Measurements from ENCODE around the gene PPIH.

Gene PPIH

DNA sequence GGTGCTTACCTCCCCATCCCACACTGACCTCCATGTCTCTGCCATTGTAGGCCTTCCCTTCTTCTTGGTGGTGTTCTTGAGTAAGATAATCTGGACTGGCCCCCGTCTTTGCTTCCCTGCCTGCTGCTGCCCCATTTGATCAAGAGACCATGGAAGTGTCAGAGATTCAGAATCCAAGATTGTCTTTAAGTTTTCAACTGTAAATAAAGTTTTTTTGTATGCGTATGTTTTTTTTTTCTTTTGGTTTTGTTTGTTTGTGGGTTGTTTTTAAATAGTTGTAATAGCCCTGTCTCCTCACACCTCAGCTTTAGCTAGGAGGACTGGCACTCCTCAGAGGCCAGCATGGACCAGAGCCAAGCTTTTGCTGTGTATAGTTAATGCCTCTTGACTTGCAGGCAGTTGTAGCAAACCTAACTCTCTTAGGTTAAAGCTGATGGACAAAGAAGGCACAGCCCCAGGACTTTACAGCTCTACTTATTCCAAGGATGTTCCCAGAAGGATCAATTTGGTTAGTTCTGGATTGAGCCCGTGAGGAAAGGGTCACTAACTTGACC lies 18.4 kb downstream of the PPIH start:
- Histone ChIP-seq H2AFZ (ENCODE audit: low read length) (no peak overlapping the region), H3K9me2 (ENCODE audit: low read depth, low read length) (no peaks in the 10 kb centered on the region), H3K36me3 (ENCODE audit: insufficient read depth, low read length) (peaks cover 45% of the 10 kb centered on the region), H3K27me3 (ENCODE audit: insufficient read depth, low read length) (no peaks in the 10 kb centered on the region), H3K27ac (ENCODE audit: low read depth, low read length, poor library complexity, severe bottlenecking) (no peak overlapping the region), H3K9me3 (ENCODE audit: low read length) (no peaks in the 10 kb centered on the region), H3F3A (ENCODE audit: insufficient read depth, low read length) (0 out of 2 replicates have a peak, but pooled peaks cover 8% of the 10 kb centered on the region), H3K4me3 (ENCODE audit: low read depth, low read length, poor library complexity, severe bottlenecking) (no peak overlapping the region), H4K20me1 (ENCODE audit: insufficient read depth, low read length) (no peaks in the 10 kb centered on the region), H3K9ac (ENCODE audit: low read length) (no peak overlapping the region), H3K4me1 (ENCODE audit: insufficient read depth, low read length, severe bottlenecking) (peaks cover 18% of the 10 kb centered on the region), H3K79me2 (ENCODE audit: insufficient read depth, low read length) (no peaks in the 10 kb centered on the region), H3K4me2 (ENCODE audit: low read length) (no peak overlapping the region)
- TF ChIP-seq CTCF (IDR thresholded peaks at IDR 0.05; ENCODE audit: low read length) (no peak), EZH2 (IDR thresholded peaks at IDR 0.05; ENCODE audit: borderline replicate concordance, low read length) (no peak)

DNA sequence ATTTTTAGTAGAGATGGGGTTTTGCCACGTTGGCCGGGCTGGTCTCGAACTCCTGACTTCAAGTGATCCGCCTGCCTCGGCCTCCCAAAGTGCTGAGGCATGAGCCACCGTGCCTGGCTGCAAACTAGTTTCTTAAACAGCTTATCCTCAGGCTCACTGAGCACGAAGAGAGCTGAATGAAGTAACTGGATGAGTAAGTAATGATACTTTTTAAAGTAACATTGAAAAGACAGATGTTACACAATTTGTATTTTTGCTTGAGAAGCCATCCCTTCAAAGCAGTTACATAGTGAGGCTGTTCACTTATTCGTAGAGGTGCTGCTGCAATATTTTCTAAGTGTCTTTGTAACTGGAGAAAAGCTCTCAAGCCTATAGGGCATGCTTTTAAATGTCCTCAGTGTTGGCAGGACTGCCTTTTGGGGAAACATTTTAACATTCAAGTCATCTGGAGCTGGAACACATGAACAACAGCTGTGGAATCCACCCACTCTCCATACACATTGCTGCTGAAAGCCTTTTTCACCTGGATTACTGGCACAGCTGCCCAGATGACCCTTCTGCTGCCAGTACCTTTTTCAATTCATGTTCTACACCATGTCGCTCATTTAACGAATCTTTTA lies 21.3 kb downstream of the PPIH start:
- Histone ChIP-seq H3K9ac (ENCODE audit: low read length) (no peak overlapping the region; the same call in 1 of the 2 replicates), H2AFZ (ENCODE audit: low read length) (no peak overlapping the region), H3K27me3 (ENCODE audit: insufficient read depth, low read length) (no peaks in the 10 kb centered on the region), H3K4me2 (ENCODE audit: low read length) (peak overlapping the region; percentile 93; the same call in 1 of the 2 replicates), H3F3A (ENCODE audit: insufficient read depth, low read length) (0 out of 2 replicates have a peak, but pooled peaks cover 8% of the 10 kb centered on the region), H3K79me2 (ENCODE audit: insufficient read depth, low read length) (peaks cover 16% of the 10 kb centered on the region), H3K4me3 (ENCODE audit: low read depth, low read length, poor library complexity, severe bottlenecking) (no peak overlapping the region), H3K9me2 (ENCODE audit: low read depth, low read length) (no peaks in the 10 kb centered on the region), H3K4me1 (ENCODE audit: insufficient read depth, low read length, severe bottlenecking) (peaks cover 29% of the 10 kb centered on the region), H3K9me3 (ENCODE audit: low read length) (no peaks in the 10 kb centered on the region), H3K27ac (ENCODE audit: low read depth, low read length, poor library complexity, severe bottlenecking) (no peak overlapping the region), H3K36me3 (ENCODE audit: insufficient read depth, low read length) (peaks cover 37% of the 10 kb centered on the region), H4K20me1 (ENCODE audit: insufficient read depth, low read length) (no peaks in the 10 kb centered on the region)
- TF ChIP-seq EZH2 (IDR thresholded peaks at IDR 0.05; ENCODE audit: borderline replicate concordance, low read length) (no peak), CTCF (IDR thresholded peaks at IDR 0.05; ENCODE audit: low read length) (no peak)

- Histone ChIP-seq H3K4me2 (ENCODE audit: low read length) (peak overlapping the region; percentile 93), H3K79me2 (ENCODE audit: insufficient read depth, low read length) (peaks cover 22% of the 10 kb centered on the region), H3K9ac (ENCODE audit: low read length) (peak overlapping the region; percentile 95; the same call in 1 of the 2 replicates)
Observed at GRCh38 chr1:42680055-42680454, 21.8 kb downstream of the PPIH start.

More at GRCh38 chr1:42680055-42680454, 21.8 kb downstream of the PPIH start:
- Histone ChIP-seq H3K4me1 (ENCODE audit: insufficient read depth, low read length, severe bottlenecking) (peaks cover 35% of the 10 kb centered on the region), H3K9me2 (ENCODE audit: low read depth, low read length) (no peaks in the 10 kb centered on the region), H3K4me3 (ENCODE audit: low read depth, low read length, poor library complexity, severe bottlenecking) (peak overlapping the region; percentile 81), H3K27ac (ENCODE audit: low read depth, low read length, poor library complexity, severe bottlenecking) (no peak overlapping the region), H3F3A (ENCODE audit: insufficient read depth, low read length) (0 out of 2 replicates have a peak, but pooled peaks cover 8% of the 10 kb centered on the region), H2AFZ (ENCODE audit: low read length) (no peak overlapping the region), H3K9me3 (ENCODE audit: low read length) (no peaks in the 10 kb centered on the region), H3K36me3 (ENCODE audit: insufficient read depth, low read length) (peaks cover 37% of the 10 kb centered on the region), H4K20me1 (ENCODE audit: insufficient read depth, low read length) (no peaks in the 10 kb centered on the region; the same call in 1 of the 2 replicates), H3K27me3 (ENCODE audit: insufficient read depth, low read length) (no peaks in the 10 kb centered on the region)
- no peak for TF ChIP-seq EZH2 (IDR thresholded peaks at IDR 0.05; ENCODE audit: borderline replicate concordance, low read length)
- no peak for TF ChIP-seq CTCF (IDR thresholded peaks at IDR 0.05; ENCODE audit: low read length)

All from OCI-LY1 (cell line).